HUES48 (cell line): ENCODE data around the gene LRRC10B.

Experiments
- H3K27ac ChIP-seq: one replicate; pipeline ENCODE4 v1.7.0; 2013; ENCODE audit warnings: low read depth, low read length, inconsistent platforms
- H3K27me3 ChIP-seq: 2 replicates; pipeline ENCODE4 v1.6.1; 2013; ENCODE audit warnings: mild to moderate bottlenecking, low read length; ENCODE audit not compliant: control insufficient read depth, insufficient read depth
- H3K36me3 ChIP-seq: 2 replicates; pipeline ENCODE4 v1.6.1; 2013; ENCODE audit warnings: low read length; ENCODE audit not compliant: control insufficient read depth, insufficient read depth
- H3K4me1 ChIP-seq: 2 replicates; pipeline ENCODE4 v1.6.1; 2013; ENCODE audit warnings: mild to moderate bottlenecking, low read length; ENCODE audit not compliant: control insufficient read depth, insufficient read depth
- H3K4me3 ChIP-seq: 2 replicates; pipeline ENCODE4 v1.5.1; 2013; ENCODE audit warnings: mild to moderate bottlenecking, low read depth, low read length
- H3K9ac ChIP-seq: 2 replicates; pipeline ENCODE4 v1.6.1; 2013; ENCODE audit warnings: mild to moderate bottlenecking, low read depth, low read length, moderate library complexity
- H3K9me3 ChIP-seq: 2 replicates; pipeline ENCODE4 v1.6.1; 2013; ENCODE audit warnings: low read length; ENCODE audit not compliant: control insufficient read depth, insufficient read depth

Gene LRRC10B

DNA sequence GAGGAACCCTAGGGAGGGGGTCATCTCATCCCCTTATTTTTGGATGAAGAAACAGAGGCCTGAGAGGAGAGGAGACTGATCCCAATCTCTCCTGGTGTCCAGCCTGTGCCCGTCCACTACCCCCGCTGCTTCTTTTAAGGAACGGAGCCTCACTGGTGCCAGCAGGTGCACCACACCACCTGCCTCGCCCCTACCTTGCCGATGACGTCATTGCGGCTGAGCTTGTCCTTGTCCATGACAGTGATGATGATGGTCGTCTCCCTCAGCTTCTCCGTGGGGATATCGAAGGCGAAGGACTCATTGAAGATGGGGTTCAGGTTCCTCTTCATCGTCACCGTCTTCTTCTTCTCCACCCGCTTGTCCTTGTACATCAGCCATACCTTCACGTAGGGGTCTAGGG lies 14.3 kb downstream of the LRRC10B start:
- H3K27ac ChIP-seq = no peak overlapping the region
- H3K4me1 ChIP-seq = no peaks in the 10 kb centered on the region
- no peak overlapping the region for H3K4me3 ChIP-seq
- H3K27me3 ChIP-seq = no peaks in the 10 kb centered on the region
- H3K36me3 ChIP-seq = 0 out of 2 replicates have a peak, but pooled peaks cover 2% of the 10 kb centered on the region
- H3K9ac ChIP-seq = no peak overlapping the region
- no peaks in the 10 kb centered on the region for H3K9me3 ChIP-seq

GRCh38 chr11:61524446-61524845 lies 15.9 kb downstream of the LRRC10B start:
- Histone ChIP-seq H3K9me3 (no peaks in the 10 kb centered on the region), H3K36me3 (0 out of 2 replicates have a peak, but pooled peaks cover 2% of the 10 kb centered on the region), H3K4me1 (no peaks in the 10 kb centered on the region; the same call in 1 of the 2 replicates), H3K4me3 (no peak overlapping the region), H3K27ac (no peak overlapping the region), H3K9ac (no peak overlapping the region), H3K27me3 (no peaks in the 10 kb centered on the region)

GRCh38 chr11:61524963-61525587 lies 16.5 kb downstream of the LRRC10B start:
- Histone ChIP-seq H3K36me3 (0 out of 2 replicates have a peak, but pooled peaks cover 2% of the 10 kb centered on the region), H3K9me3 (no peaks in the 10 kb centered on the region), H3K4me1 (no peaks in the 10 kb centered on the region; the same call in 1 of the 2 replicates), H3K9ac (no peak overlapping the region), H3K27ac (no peak overlapping the region), H3K27me3 (no peaks in the 10 kb centered on the region), H3K4me3 (no peak overlapping the region)

- Histone ChIP-seq H3K4me3 (no peak overlapping the region), H3K27me3 (no peaks in the 10 kb centered on the region), H3K9me3 (no peaks in the 10 kb centered on the region), H3K9ac (no peak overlapping the region), H3K27ac (no peak overlapping the region), H3K4me1 (no peaks in the 10 kb centered on the region; the same call in 1 of the 2 replicates), H3K36me3 (0 out of 2 replicates have a peak, but pooled peaks cover 2% of the 10 kb centered on the region)
These were observed 17.7 kb downstream of the LRRC10B start for GRCh38 chr11:61526229-61526628.

DNA sequence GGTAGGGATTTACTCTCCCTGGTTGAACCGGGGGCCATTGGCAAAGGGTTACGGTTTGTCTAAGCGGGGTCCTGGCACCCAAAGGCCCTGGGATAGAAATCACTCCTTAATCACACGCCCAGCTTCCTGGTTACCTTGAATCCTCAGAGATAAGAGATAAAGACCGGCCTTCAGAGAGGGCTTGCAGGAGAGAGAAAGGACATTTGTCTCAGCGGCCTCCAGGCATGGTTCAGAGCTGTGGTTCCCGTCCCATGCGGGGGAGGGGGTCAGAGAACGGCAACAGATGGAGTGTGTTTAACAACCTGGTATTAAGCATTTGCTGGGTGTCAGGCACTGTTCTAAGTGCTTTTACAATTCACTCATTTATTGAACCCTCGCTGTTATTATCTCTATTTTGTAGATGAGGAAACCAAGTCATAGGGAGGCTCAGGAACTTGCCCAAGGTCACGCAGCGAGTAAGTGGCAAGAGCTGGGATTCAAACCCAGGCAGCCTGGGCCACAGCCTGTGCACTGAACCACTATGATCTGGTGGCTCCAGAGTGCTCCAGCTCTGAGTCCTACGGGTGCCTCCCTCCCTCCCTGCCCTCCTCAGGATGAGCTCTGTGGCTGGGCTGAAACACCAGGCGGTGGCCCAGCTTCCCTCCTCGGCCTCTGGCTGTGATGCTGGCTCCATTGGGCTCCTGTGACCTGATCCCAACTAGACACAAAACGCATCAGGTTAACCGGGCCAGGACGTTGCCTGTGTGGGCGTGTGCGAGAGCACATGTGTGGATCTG lies 18.6 kb downstream of the LRRC10B start:
- H3K4me3 ChIP-seq = no peak overlapping the region
- H3K27ac ChIP-seq = no peak overlapping the region
- H3K4me1 ChIP-seq = no peaks in the 10 kb centered on the region; the same call in 1 of the 2 replicates
- H3K36me3 ChIP-seq = 0 out of 2 replicates have a peak, but pooled peaks cover 2% of the 10 kb centered on the region
- H3K27me3 ChIP-seq = no peaks in the 10 kb centered on the region
- no peak overlapping the region for H3K9ac ChIP-seq
- no peaks in the 10 kb centered on the region for H3K9me3 ChIP-seq

- H3K36me3 ChIP-seq = 0 out of 2 replicates have a peak, but pooled peaks cover 2% of the 10 kb centered on the region
- no peak overlapping the region for H3K27ac ChIP-seq
- no peak overlapping the region for H3K9ac ChIP-seq
- H3K9me3 ChIP-seq = no peaks in the 10 kb centered on the region
- no peaks in the 10 kb centered on the region; the same call in 1 of the 2 replicates for H3K4me1 ChIP-seq
- H3K4me3 ChIP-seq = no peak overlapping the region
- H3K27me3 ChIP-seq = no peaks in the 10 kb centered on the region
These were observed 19.6 kb downstream of the LRRC10B start for GRCh38 chr11:61528114-61528513.

GRCh38 chr11:61529537-61530225 lies 21.1 kb downstream of the LRRC10B start:
- no peak overlapping the region for H3K27ac ChIP-seq
- H3K9ac ChIP-seq = no peak overlapping the region
- H3K27me3 ChIP-seq = no peaks in the 10 kb centered on the region
- no peak overlapping the region for H3K4me3 ChIP-seq
- H3K36me3 ChIP-seq = 0 out of 2 replicates have a peak, but pooled peaks cover 2% of the 10 kb centered on the region
- H3K9me3 ChIP-seq = no peaks in the 10 kb centered on the region
- H3K4me1 ChIP-seq = no peaks in the 10 kb centered on the region; the same call in 1 of the 2 replicates

DNA sequence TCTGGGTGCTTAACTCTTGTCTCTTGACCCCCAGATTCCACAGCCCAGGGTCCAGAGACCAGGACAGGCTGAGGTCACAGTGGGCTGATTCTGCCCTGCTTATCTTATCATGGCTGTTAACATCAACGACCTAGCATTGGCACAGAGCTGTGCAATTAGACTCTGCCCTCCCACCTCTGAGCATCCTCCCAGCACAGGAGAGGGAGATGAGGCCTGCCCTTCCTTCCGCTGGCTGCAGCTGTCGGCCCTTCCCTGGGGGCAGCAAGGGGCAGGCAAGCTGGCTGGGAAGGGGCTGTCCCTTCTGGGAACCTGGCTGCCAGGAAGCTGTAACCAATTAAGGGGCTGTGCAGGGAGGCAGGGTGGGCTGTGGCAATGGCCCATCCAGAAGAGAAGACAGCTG lies 22.5 kb downstream of the LRRC10B start:
- Histone ChIP-seq H3K27me3 (no peaks in the 10 kb centered on the region), H3K27ac (no peak overlapping the region), H3K4me1 (no peaks in the 10 kb centered on the region; the same call in 1 of the 2 replicates), H3K9me3 (no peaks in the 10 kb centered on the region), H3K36me3 (0 out of 2 replicates have a peak, but pooled peaks cover 2% of the 10 kb centered on the region), H3K9ac (no peak overlapping the region), H3K4me3 (no peak overlapping the region)

DNA sequence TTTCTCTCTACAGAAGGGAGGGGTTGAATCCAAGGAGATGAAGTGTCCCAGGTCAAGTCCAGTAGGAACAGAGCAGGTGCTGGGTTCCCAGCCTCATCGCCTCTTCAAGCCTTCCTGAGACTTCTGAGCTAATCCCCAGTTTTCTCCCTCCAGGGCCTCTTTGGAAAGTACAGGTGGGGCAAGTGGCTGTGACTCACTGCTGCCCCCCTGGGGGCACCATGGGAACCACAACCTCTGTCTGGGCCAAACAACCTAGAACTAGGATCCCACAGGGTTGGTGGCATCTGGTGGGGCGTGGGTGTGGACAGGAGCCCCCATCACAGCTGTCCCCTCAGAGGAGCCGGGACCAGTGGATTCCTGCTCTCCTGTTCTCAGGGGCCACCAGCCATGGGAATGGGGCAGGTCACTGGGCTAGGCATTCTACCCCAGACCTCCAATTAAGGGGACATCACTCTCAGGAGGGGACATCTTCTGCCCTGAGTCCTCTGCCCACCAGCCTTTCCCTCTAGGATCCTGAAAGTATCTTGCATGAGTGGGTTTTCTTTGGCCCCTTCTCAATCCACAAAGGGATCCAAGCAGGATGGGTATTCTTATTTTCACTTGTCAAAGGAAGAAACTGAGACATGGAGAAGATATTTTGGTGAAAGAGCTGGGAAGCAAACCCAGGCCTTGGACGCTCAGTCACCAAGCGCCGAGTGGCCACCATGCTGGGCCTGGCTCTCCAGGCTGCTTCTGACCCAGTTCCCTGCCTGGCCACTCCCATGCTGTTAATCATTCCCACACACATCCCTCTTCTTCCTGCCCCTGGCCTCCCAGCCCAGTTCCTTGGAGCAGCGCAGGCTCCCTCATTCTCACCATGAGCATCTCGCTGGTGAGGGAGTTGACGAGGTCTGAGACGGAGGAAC lies 23.8 kb downstream of the LRRC10B start:
- H3K27me3 ChIP-seq = no peaks in the 10 kb centered on the region
- H3K27ac ChIP-seq = no peak overlapping the region
- no peaks in the 10 kb centered on the region; the same call in 1 of the 2 replicates for H3K4me1 ChIP-seq
- no peak overlapping the region for H3K4me3 ChIP-seq
- H3K9me3 ChIP-seq = no peaks in the 10 kb centered on the region
- 0 out of 2 replicates have a peak, but pooled peaks cover 2% of the 10 kb centered on the region for H3K36me3 ChIP-seq
- H3K9ac ChIP-seq = no peak overlapping the region

DNA sequence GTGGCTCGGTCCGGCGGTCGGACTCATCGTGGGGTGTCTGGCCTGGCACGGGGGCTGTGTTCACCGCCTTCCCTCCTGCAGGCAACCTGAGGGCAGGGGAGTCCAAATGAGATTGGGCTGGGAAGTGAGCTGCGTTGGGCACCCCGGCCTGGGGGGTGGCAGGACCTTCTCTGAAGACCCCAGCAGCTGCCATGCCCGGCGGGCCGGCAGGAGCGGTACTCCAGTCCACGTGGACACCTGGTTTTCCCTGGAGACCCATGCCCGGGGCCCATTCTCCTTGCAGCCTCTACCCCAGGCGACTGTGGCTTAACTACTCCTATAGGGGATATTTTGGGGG lies 24.5 kb downstream of the LRRC10B start:
- Histone ChIP-seq H3K9ac (no peak overlapping the region), H3K36me3 (no peaks in the 10 kb centered on the region), H3K4me3 (no peak overlapping the region), H3K4me1 (no peaks in the 10 kb centered on the region; the same call in 1 of the 2 replicates), H3K27ac (no peak overlapping the region), H3K9me3 (no peaks in the 10 kb centered on the region), H3K27me3 (no peaks in the 10 kb centered on the region)
